NCI-H1436 treated with DMSO at 0.1 percent for 48 hours (cell line): ENCODE results near the gene TTC3.

ENCODE experiments used
- DNase-seq: peaks from one replicate; lab custom pipeline; 2025; lab: John Stamatoyannopoulos, UW

The TTC3 gene

DNA sequence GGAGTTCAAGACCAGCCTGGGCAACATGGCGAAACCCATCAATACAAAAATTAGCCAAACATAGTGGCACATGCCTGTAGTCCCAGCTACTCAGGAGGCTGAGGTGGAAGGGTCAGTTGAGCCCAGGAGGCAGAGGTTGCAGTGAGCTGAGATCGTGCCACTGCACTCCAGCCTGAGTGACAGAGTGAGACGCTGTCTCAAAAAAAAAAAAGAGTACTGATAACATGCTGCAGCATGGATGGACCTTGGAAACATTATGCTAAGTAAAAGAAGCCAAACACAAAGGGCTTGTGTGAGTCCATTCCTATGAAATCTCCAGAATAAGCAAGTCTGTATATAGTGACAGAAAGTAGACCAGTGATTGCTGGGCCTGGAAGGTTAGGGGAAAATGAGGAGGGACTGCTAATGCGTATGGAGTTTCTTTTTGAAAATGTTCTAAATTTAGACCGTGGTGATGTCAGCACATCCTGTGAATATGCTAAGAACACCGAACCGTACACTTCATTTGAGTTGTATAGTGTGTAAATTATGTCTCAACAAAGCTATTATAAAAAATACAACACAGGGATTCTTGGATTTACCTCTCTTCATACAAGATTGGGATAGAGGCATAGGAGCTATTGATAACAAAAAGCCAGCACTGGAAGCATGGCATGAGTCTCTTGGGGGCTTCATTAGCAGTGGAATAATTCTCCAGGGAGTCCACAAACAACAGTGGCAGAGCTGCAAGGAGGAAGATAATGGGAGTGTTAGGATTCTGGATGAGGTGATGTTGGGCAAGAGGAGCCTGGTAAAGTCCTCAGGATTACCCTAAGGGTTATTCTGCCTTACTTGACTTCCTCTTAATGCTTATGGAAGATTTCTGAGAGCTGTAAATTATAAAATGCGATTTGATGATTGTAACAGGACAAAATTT, 73.5 kb downstream of the TTC3 start:
- no peak for DNase-seq

DNA sequence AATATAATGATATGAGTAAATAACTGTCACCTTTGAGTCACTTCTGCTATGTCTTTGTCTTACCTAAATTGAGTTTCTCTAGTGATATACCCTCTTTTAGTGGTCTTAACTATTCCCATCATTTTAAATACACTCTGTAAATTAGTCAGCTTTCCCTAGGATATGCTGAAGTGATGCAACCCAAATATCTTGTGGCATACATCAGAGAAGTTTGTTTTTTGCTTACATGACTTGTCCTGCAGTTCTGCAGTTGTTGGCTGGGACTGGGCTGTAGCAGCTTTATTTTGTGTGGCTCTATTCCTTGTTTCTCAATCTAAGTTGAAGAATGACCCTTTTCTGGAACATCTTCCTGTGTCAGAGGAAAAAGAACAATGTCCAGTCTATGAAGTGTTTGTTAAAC, 76.4 kb downstream of the TTC3 start:
- DNase-seq, result no peak

GRCh38 chr21:37153196-37153934, 80.3 kb downstream of the TTC3 start:
- DNase-seq, result no peak

DNA sequence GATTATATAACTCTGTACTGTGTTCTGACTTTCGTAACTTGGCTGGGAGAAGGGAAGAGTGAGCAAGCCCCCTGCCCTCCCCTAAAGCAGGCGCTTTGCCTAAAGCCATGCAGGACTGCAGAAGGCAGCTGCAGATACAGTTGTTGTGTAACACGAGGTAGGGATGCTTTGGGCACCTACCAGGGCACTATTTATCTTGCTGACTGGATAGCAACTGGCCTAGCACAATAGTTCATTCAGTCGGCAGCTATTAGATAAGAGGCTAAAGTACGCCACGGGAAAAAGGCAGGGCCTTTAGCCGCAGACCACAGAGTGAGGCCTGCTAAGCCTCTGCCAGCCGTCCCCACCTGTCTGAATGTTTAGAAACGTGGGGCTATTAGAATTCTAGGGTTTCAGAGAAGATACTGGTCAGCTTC, 80.9 kb downstream of the TTC3 start:
- DNase-seq, result no peak

DNA sequence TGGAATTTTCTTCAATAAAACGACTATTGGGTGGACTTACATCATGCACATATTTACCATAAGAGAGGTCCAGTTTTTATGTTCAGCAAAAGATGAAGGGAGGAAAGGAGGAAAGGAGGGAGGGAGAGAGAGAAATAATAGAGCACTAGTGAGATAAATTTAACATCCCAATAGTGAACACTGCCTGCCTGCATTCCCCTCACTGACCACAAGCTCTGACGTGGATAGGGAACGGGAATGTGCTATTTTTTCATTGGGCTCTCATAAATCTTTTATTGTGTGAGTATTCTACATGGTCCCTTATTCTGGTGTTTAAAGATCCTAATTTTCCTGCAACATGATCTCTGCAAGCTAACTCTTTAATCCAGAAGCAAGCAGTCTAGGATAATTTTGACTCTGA, 82.1 kb downstream of the TTC3 start:
- no peak for DNase-seq

- no peak for DNase-seq
These were observed 84.9 kb downstream of the TTC3 start for GRCh38 chr21:37157938-37158337.

- DNase-seq, result no peak
These were observed 86.2 kb downstream of the TTC3 start for GRCh38 chr21:37159053-37159776.

DNA sequence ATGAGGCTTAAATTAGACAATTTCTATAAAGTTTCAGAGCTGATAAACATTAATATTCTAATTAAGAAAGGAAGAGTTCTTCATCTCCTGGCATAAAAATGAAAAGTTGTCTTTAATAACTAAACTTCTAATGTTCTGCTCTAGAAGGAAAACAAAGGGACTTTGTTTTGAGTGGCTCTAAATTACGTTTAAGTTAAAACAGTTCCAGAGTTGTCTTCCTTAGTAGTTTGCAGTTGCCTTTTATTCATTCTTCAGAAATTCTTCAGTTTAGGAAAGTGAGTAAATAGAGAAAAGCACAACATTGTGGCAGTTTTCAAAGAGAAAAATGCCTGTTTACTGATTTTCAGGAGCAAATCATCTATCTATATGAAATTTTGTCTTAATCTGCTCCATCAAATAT, 86.9 kb downstream of the TTC3 start:
- no peak for DNase-seq

DNA sequence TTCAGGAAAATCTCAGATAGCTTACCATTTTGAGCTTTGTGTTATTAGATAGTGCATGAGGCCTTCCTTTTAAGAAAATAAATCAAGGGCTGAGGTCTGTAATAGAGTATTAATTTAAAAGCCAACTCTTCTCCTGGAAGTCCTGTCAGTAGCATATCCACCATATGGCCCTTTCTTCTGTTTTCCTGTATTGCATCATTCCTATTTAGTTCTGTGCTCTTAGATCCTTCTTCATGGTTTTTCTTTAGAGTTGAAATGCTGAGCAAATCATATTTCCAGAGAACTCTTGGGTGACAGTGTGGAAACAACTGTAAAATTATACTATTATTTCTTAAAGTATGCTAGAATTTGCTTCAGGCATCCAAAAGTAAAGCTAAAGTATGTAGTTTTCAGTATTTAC, 91.7 kb downstream of the TTC3 start:
- DNase-seq, result no peak

- DNase-seq, result no peak
These were observed 92.5 kb downstream of the TTC3 start for GRCh38 chr21:37165586-37165985.

GRCh38 chr21:37166733-37167132, 93.7 kb downstream of the TTC3 start:
- DNase-seq, result no peak

DNA sequence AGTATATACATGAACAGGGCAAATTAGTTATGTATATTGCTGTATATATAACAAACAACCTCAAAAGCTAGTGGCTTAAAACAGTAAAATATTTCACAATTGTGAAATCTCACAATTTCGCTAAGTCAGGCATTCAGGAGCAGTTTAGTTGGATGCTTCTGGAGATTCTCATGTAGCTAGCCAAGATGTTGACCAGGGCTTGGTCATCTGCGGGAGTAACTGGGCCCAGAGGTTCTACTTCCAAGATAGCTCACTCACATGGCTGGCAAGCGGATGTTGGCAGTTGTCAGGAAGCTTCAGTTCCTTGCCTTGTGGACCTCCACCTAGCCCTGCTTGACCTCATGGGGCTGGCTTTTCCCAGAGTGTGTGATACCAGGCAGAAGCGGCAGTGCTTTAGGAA, 95.6 kb downstream of the TTC3 start:
- no peak for DNase-seq

DNA sequence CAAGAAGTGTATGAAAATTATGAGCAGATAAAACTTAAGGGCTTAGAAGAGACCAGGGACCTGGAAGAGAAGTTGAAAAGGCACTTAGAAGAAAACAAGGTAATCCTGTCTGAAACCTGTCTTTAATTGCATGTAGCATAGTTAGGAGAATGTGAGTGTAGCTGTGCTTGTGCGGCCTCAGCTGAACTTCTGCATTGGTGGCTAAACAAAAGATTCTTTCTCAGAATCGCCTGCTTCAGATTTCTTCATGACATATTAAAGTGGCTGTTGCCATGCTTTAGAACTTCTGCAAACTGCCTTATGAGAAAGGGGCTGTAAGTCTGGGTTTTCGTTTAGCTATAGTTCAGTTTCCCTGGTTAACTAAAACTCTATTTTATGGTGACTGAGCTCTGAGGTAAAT, 99.6 kb downstream of the TTC3 start:
- no peak for DNase-seq

GRCh38 chr21:37176716-37177115, 103.7 kb downstream of the TTC3 start:
- no peak for DNase-seq

DNA sequence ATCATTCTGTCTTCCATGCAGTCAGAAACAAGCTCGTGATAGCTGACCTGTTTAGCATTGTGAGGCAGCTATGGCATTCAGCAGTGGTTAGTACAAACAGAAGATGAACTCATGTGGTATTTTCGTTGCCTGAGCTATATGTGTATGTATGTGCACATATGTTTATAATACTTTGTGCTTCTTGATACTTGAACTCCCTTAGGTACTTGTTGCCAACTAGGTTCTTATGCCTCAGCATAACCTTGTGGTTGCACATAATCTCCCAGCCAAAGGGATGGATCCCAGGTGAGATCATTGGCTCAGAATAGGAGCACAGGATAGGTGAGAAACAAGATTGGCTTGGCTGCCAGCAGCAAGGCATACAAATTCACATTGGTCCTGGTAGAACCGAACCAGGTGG, 108.0 kb downstream of the TTC3 start:
- DNase-seq, result no peak

DNA sequence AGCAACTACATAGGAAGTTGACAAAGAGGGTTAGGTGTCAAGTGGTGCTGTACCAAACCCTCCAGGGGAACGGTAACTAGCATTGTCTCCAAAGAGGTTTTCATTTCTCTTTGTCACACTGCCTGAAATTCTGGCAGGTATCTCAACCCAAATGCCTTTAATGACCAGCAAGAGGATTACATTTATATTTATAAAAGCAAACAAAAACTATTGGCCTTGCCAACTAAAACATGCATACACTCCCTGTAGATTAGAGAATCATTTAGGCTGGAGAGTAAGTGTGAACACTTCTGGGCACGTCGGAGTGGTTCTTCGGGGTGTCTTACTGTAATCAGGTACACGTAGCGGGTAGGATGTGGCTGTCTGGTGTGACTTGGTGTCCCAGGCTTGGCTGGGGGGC, 109.2 kb downstream of the TTC3 start:
- DNase-seq, result no peak

DNA sequence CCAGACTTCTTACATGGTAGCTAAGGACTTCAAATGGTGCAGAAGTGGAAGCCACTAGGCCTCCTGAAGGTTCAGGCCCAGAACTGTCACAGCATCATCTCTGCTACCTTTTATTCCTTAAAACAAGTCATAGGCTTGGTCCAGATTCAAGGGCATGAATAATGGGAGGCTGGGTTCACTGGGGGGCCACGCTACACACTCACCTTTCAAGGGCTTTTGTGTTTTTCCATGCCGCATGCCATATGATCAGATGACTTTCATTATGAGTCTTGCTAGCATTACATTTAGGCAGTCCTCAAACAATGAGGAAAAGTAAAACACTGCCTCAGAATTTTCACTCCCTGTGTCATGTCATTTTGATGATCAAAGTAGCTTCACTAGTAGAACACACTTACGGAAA, 110.7 kb downstream of the TTC3 start:
- no peak for DNase-seq

DNA sequence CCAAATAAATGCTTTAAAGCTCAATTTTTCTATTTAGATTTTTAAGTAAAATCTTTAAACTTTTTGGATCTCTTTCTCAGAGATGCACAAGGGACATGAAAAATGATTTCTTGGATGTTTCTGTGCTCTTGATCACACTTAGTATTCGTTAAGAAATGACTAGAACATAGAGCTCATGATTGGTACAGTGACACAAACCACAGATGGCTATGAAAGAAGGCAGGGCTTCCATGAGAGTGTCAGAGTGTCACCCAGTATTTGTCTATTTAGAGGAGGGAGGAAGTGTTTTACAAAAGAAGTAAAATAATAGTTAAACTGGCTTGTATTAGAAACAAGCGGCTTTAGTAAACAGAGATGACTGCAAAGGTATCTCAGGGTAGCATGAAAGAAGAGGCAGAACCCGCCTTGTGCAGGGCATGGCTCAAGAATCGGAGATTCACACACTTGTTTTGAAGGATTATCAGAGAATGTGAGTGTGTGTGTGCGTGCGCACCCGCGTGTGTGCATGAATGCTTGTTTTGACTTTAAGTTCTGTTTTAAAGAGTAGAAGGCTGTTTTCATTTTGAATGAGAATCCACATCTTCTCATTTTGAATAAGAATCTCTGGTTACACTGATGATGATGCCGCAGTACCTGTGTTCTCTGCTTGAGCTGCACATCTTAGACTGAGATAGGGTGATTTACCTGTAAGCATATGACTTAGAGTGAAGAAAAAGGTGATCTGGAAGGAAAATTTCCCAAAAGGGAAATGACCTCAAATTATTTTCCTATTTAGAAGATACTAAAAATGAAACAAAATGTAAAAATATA, 111.9 kb downstream of the TTC3 start:
- DNase-seq, result no peak

DNA sequence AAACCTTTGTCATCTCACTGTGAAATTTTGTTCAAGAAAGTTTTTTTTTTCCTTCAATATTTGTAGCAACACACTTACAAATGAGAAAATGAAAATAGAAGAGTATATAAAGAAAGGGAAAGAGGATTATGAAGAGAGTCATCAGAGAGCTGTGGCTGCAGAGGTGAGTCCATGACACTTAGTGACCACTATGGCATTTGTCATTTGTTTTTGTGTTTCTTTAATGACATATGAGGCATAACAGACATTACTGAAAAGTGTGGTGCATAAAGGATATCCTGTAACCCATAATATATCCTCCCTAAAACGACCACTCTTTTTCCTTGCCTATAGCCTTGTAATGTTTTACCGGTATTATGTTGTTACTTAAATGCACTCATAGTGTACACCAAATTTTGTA, 113.9 kb downstream of the TTC3 start:
- DNase-seq, result no peak

GRCh38 chr21:37188825-37189224, 115.8 kb downstream of the TTC3 start:
- DNase-seq, result no peak

DNA sequence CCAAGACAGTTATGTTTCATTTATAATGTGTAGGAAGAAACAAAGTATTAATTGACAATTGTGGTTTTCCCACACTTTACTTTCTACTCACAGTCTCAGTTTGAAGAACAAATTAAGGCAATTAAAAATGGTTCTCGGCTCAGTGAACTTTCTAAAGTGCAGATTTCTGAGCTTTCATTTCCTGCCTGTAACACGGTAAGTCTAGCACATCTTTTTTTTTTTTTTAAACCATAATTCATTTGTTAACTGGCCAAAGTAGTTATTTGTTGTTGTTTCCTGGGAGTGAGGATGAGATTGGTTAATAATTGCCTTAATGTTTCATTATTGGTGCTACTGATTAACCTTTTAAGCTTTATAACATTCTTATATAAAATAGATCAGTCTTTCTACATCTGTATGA, 119.0 kb downstream of the TTC3 start:
- DNase-seq, result no peak

GRCh38 chr21:37193006-37193405, 120.0 kb downstream of the TTC3 start:
- no peak for DNase-seq
